ENCODE data around the gene DLX6. TPM values are rescaled to one million over a fixed set of nuclear protein-coding genes. Genes with fewer than 3 reads are reported as not detected.

DLX6 gene
- total RNA-seq, 1 experiment from 2014 or later = 17.9 TPM

DNA sequence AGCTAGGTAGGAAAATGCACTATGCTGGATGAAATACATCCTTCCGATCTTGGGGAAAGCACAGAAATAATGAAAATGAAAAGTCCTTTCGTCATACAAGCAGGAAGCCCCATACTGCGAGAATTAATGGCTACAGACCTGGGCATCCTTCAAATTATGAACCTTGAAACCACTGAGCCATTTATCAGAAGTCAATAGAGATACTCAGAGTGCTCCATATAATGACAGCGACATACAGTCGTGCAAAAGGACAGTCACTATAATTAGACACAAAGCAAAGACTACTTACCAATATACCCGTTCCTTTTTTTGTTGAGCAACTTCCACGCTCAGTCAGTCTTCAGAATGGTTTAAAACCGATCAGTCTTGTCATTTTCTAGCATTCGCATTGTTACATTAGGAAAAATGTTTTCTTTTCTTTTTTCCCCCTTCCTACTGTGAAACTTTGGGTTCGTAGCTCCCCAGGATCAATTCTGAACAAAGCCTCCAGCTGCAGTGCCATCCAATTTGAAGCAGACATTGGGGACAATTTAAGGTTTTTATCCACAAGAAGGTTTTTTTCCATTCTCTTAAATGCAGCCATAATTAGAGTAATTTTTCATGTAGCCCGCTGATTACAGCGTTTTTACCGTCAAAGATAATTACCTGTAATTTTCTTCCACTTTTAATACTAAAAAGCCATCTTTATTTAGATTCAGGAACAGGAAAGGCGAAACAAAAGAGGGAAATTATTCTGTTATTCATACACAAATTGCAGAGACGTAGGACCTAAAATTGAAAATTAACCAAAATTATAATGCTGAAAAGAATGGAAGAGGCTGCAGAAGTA is 6.4 kb downstream of the DLX6 start:
- no peak for TF ChIP-seq EZH2 (IDR thresholded peaks at IDR 0.05; ENCODE audit: borderline replicate concordance, low read depth, low read length, poor library complexity, severe bottlenecking)
- TF ChIP-seq, protein P1, sequence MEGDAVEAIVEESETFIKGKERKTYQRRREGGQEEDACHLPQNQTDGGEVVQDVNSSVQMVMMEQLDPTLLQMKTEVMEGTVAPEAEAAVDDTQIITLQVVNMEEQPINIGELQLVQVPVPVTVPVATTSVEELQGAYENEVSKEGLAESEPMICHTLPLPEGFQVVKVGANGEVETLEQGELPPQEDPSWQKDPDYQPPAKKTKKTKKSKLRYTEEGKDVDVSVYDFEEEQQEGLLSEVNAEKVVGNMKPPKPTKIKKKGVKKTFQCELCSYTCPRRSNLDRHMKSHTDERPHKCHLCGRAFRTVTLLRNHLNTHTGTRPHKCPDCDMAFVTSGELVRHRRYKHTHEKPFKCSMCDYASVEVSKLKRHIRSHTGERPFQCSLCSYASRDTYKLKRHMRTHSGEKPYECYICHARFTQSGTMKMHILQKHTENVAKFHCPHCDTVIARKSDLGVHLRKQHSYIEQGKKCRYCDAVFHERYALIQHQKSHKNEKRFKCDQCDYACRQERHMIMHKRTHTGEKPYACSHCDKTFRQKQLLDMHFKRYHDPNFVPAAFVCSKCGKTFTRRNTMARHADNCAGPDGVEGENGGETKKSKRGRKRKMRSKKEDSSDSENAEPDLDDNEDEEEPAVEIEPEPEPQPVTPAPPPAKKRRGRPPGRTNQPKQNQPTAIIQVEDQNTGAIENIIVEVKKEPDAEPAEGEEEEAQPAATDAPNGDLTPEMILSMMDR (conservative IDR thresholded peaks at IDR 0.05; ENCODE audit: low read depth, low read length) = no peak
- ChIA-PET CTCF (no interaction called here), POLR2A (ENCODE audit: low non-redundant PET) (interaction anchor here (0.6 kb wide), 1 partner anchor 64 kb away, joined by 3 read pairs; no protein-coding TSS in a partner anchor)
- Histone ChIP-seq H3K27me3 (replicated peaks; ENCODE audit: insufficient read depth, low read depth, low read length, poor library complexity) (peaks cover 55% of the 10 kb centered on the region), H3K9me3 (ENCODE audit: low read depth, low read length, poor library complexity, severe bottlenecking) (no peaks in the 10 kb centered on the region), H3K36me3 (ENCODE audit: insufficient read depth, low read length, poor library complexity, severe bottlenecking) (peaks cover 14% of the 10 kb centered on the region), H3K4me3 (ENCODE audit: low read depth, low read length, poor library complexity, severe bottlenecking) (peak overlapping the region; percentile 14), H3K4me1 (ENCODE audit: insufficient read depth, low read length, poor library complexity, severe bottlenecking) (peaks cover 61% of the 10 kb centered on the region), H3K27ac (ENCODE audit: low read depth, low read length, poor library complexity, severe bottlenecking) (peak overlapping the region; percentile 54)
- TSS peak; percentile 46 for BruUV-seq (replicated peaks)
- intact Hi-C loops (cut with micrococcal nuclease; ENCODE audit: unreplicated experiment) = no loop called here
- DNase-seq (ENCODE audit: low spot score) = peak; percentile 87

DNA sequence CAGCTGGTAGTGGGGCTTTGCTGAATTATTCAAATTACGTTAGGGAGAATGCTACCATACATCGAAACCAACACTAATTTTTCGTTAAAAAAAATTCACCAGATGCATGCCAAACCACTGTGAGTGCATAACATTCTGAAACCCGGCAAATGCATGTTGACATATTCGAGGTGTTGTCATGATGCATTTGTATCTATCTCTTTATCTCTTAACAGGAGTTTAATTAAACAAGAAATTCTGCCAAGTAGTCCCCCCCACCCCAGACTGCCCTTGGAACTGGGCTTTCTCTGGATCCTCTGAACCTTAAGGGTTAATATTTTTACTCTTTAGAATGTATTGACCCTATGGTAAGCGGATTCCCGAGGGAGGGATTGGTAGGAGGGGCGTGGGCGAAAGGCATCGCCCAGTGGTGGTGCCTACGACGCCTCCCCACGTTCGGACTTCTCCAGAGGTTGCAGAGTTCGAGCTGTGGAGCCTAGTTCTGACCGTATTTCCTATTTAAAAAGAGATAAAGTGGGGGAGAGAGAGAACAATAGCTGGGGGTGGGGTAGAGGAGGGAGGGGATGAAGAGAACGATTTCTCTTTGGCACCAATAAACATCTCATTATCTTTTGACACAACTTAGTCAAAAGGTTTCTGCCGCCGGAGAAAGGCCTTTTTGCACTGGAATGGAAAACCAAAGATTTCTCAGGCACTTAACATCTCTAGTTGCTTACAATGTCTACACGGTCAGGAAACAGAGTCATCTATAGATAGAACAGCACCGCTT is 7.2 kb downstream of the DLX6 start:
- intact Hi-C loops (cut with micrococcal nuclease; ENCODE audit: unreplicated experiment) = no loop called here
- H3K27me3 ChIP-seq (replicated peaks; ENCODE audit: insufficient read depth, low read depth, low read length, poor library complexity) = peaks cover 62% of the 10 kb centered on the region
- no TSS peak for BruUV-seq (replicated peaks)
- peaks cover 12% of the 10 kb centered on the region for H3K36me3 ChIP-seq (ENCODE audit: insufficient read depth, low read length, poor library complexity, severe bottlenecking)
- POLR2A ChIA-PET (ENCODE audit: low non-redundant PET) = no interaction called here
- TF ChIP-seq, protein P1 (conservative IDR thresholded peaks at IDR 0.05; ENCODE audit: low read depth, low read length) = no peak
- TF ChIP-seq EZH2 (IDR thresholded peaks at IDR 0.05; ENCODE audit: borderline replicate concordance, low read depth, low read length, poor library complexity, severe bottlenecking) = no peak
- H3K4me1 ChIP-seq (ENCODE audit: insufficient read depth, low read length, poor library complexity, severe bottlenecking) = peaks cover 69% of the 10 kb centered on the region
- peak overlapping the region; percentile 14 for H3K4me3 ChIP-seq (ENCODE audit: low read depth, low read length, poor library complexity, severe bottlenecking)
- no peaks in the 10 kb centered on the region for H3K9me3 ChIP-seq (ENCODE audit: low read depth, low read length, poor library complexity, severe bottlenecking)
- CTCF ChIA-PET = no interaction called here
- peak; percentile 58 for DNase-seq (ENCODE audit: low spot score)
- peak overlapping the region; percentile 54 for H3K27ac ChIP-seq (ENCODE audit: low read depth, low read length, poor library complexity, severe bottlenecking)

DNA sequence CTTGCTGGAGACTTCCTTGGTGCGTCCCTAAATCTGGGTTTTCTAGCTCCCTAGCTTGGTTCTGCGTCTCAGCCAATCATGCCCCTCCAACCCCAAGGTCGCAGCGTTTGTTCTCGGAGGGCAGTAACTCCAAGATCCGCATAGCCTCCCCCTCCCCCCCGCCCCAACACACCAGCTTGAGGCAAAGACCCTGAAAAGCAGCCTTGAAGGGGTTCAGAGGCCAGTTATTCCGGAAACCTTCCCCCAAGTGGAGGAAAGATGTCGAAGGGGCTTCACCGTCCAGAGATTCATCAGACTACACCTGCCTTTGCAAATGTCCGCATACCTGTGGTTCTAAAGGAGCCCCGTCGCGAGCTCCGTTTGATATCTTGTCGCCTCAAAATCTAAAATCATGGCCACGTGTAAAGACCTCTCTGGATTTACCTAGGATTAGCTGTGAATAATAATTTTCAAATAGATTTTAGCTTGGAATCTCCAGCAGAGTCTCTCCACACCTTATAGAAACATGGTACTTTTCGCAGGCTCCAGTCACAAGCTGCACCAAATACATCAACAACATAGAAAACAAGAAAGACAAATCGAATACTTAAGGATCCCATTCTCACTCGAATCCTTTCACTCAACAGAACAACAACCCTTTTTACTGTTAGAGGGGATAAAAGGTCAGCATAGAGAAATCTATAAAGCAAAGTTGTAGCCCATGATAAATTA is 7.9 kb downstream of the DLX6 start:
- DNase-seq (ENCODE audit: low spot score) = no peak
- CTCF ChIA-PET = interaction anchor here (0.6 kb wide), 2 partner anchors 266 to 366 kb away, joined by 5 to 10 read pairs; no protein-coding TSS in a partner anchor
- peaks cover 77% of the 10 kb centered on the region for H3K4me1 ChIP-seq (ENCODE audit: insufficient read depth, low read length, poor library complexity, severe bottlenecking)
- intact Hi-C loops (cut with micrococcal nuclease; ENCODE audit: unreplicated experiment) = no loop called here
- H3K4me3 ChIP-seq (ENCODE audit: low read depth, low read length, poor library complexity, severe bottlenecking) = peak overlapping the region; percentile 14
- H3K9me3 ChIP-seq (ENCODE audit: low read depth, low read length, poor library complexity, severe bottlenecking) = no peaks in the 10 kb centered on the region
- no TSS peak for BruUV-seq (replicated peaks)
- no peak for TF ChIP-seq EZH2 (IDR thresholded peaks at IDR 0.05; ENCODE audit: borderline replicate concordance, low read depth, low read length, poor library complexity, severe bottlenecking)
- TF ChIP-seq, protein P1 (conservative IDR thresholded peaks at IDR 0.05; ENCODE audit: low read depth, low read length) = no peak
- peaks cover 69% of the 10 kb centered on the region for H3K27me3 ChIP-seq (replicated peaks; ENCODE audit: insufficient read depth, low read depth, low read length, poor library complexity)
- H3K36me3 ChIP-seq (ENCODE audit: insufficient read depth, low read length, poor library complexity, severe bottlenecking) = peaks cover 5% of the 10 kb centered on the region
- peak overlapping the region; percentile 54 for H3K27ac ChIP-seq (ENCODE audit: low read depth, low read length, poor library complexity, severe bottlenecking)
- POLR2A ChIA-PET (ENCODE audit: low non-redundant PET) = no interaction called here
